Ammon's horn (tissue), 1 donor: ENCODE measurements around the gene PIGL.
"Not testable (repeated sequence)": the region's sequence is repeated elsewhere in the genome, so short reads cannot be mapped to it uniquely, and the experiment has no call there.

Source experiments
- DNase-seq: peaks from one replicate; pipeline ENCODE4 v3.0.0-alpha.2; 2016; ENCODE audit warnings: low spot score

Gene PIGL

DNA sequence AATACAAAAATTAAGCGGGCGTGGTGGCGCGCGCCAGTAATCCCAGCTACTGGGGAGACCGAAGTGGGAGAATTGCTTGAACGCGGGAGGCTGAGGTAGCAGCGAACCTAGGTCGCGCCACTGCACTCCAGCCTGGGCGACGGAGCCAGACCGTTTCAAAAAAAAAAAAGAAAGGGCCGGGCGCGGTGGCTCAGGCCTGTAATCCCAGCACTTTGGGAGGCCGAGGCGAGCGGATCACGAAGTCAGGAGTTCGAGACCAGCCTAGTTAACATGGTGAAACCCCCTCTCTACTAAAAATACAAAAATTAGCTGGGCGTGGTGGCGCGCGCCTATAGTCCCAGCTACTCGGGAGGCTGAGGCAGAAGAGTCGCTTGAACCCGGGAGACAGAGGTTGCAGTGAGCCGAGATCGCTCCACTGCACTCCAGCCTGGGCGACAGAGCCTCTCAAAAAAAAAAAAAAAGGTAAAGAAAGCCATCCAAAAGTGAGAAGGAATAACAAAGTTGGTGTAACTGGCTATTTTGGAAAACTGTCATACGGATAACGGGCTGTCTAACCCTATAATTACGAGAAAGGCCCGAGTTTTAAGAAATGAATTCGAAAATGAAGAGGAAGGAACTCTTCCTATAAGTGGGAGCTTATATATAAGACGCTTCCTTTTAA, 539 bp upstream of the PIGL start:
- DNase-seq = not testable (repeated sequence)

DNA sequence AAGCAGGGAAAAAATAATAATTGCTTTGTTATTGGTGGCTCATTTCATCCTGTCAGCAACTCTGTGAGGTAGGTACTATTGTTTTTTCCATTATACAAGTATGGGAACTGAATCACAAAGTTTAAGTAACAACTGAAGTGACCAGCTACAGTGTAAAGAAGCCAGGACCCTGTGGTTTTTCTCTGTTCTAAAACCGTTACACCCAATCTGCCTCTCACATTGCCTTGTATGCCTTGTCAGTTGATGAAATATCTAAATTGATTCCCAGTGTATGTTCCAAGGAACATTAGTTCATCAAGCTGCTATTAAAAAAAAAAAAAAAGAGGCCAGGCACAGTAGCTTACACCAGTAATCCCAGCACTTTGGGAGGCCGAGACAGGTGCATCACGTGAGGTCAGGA, 5.4 kb downstream of the PIGL start:
- DNase-seq = no peak

DNA sequence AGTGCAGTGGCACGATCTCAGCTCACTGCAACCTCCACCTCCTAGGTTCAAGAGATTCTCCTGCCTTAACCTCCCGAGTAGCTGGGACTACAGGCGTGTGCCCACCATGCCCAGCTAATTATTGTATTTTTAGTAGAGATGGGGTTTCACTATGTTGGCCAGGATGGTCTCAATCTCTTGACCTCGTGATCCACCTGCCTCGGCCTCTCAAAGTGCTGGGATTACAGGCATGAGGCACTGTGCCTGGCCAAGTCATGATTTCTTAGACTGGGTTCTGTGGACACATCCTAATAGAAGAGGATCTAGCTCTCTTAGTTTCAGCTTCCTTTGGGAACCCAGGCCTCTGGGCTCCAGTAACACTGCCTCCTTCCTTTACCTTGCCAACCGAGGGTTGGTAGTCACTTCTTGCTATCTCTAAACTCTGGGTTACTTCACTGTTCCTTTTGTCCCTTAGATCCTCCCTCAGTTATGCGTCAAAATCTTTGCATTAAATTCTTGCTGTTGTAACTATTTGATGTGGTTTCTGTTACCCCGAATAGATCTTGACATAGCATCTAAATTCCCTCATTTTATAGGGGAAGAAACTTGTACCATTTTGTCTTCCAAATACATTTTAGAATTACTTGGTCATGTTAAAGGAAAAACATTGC, 13.0 kb downstream of the PIGL start:
- not testable (repeated sequence) for DNase-seq

DNA sequence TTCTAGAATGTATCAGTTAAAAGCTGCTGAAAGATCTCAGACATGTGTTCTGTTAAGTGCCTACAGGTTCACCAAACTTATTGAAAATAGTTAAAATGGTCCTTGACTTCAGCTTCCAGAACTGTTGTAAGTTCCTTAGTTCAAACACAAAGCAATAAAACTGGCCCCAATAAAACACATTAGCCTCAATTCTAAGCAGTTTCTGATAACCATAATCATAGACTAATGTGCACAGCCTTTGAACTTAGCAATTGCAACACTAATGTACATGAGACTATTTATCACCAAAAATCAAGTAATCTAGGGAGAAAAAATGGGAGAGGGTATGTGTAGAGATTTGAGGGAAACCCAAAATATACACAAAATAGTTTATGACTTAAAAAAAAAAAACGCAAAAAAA, 15.4 kb downstream of the PIGL start:
- no peak for DNase-seq

DNA sequence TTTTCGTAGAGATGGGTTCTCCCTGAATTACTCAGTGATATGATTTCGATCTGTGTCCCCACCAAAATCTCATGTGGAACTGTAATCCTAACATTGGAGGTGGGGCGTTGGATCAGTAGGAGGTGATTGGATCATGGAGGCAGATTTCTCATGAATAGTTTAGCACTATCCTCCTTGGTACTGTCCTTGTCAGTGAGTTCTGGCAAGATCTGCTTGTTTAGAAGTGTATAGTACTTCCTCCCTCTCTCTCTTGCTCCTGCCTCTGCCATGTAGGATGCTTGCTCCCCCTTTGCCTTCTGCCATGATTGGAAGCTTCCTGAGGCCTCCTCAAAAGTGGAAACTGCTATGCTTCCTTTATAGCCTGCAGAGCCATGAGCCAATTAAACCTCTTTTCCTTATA, 22.9 kb downstream of the PIGL start:
- no peak for DNase-seq

DNA sequence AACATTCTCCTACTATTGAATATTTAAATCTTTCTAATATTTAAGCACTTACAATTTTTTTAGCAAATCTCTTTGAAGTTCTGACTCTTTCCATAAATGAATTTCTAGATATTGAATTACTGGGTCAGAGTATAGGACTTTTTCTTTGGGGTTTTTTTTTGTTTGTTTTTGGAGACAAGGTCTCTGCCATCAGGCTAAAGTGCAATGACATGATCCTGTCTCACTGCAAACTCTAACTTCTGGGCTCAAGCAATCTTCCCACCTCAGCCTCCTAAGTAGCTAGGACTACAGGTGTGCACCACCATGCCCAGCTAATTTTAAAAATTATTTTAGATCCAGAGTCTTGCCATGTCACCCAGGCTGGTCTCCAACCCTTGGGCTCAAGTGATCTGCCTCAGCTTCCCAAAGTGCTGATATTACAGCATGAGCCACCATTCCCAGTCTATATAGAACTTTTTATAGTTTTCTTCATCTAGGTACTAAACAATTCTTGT, 24.9 kb downstream of the PIGL start:
- DNase-seq = no peak

DNA sequence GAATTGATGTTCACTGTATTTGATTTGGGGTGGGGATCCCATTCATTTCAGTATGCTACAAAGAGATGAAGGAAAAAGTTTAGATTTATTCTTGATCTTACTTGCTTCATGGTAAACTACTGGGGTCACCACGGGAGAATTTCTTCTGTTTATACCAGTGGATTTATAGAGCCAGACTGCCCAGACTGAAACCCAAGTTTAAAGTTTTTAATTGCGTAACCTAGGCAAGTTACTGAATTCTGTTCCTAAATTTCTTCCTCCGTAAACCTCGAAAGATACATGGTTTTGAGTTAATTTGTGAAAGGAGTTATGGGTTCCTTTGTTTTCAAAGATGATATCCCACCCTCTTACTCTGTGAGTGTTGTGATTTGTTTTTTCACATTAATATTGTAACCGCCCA, 26.4 kb downstream of the PIGL start:
- no peak for DNase-seq

DNA sequence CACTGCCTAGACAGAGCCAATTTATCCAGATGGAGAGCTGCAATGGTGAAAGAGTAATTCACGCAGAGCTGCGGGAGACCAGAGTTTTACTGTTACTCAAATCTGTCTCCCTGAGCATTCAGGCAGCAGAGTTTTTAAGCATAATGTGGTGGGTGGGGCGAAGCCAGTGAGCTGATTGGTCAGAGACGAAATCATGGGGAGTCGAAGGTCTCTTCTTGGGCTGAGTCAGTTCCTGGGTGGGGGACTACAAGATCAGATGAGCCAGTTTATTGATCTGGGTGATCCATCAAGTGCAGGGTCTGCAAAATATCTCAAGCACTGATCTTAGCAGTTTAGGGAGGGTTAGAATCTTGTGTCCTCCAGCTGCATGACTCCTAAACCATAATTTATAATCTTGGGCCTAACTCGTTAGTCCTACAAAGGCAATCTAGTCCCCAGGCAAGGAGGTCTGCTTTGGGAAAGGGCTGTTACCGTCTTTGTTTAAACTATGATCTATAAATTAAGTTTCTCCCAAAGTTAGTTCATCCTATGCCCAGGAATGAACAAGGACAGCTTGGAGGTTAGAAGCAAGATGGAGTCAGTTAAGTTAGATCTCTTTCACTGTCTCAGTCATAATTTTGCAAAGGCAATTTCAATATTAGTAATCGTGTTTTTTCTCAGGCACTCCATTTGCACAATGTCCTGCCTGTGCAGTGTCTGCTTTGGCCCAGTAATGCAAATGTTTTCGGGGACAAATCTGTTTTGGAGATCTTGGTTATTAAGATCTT, 27.0 kb downstream of the PIGL start:
- no peak for DNase-seq

DNA sequence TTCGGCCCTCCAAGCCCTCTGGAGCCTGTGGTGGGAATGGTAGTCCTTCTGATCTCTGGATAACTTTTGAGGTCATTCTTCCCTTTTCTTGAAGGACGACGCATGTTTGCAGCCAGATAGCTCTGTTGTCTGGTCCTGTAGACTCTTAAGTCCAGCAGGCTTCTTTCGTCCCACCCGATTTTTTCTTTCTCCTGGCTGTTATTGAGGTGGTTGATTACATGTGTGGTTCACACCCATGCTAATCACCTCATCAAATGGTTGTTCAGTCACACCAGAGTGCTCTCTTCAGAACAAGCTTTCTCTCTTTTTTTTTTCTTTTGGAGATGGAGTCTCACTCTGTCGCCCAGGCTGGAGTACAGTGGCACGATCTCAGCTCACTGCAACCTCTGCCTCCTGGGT, 30.6 kb downstream of the PIGL start:
- no peak for DNase-seq

DNA sequence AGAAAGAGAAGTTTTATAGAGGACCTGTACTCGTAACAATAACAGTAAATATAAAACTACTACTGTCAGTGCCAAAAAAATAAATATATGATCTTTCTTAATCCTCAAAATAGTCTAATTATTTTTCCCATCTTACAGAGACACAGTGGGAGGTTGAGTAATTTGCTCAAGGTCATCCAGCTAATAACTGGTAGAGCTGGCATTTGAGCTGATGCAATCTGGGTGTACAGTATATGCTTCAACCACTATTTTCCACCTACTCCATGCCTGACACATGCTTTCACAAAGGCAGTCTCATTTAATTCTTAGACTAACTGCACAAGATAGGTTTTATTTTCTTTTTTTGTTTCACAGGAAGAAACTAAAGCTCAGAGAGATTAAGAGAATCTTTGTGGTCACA, 33.6 kb downstream of the PIGL start:
- DNase-seq = no peak

DNA sequence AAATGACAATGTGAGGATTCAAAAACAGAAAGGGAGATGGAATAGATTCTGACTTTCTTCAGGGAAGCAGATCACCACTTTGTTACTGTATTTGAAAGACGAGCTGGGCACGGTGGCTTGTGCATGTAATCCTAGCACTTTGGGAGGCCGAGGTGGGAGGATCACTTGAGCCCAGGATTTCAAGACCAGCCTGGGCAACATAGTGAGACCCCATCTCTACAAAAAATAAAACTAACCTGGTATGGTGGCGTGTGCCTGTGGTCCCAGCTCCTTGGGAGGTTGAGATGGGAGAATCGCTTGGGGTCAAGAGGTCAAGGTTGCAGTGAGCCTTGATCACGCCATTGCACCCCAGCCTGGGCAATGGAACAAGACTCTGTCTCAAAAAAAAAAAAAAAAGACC, 34.0 kb downstream of the PIGL start:
- no peak for DNase-seq

DNA sequence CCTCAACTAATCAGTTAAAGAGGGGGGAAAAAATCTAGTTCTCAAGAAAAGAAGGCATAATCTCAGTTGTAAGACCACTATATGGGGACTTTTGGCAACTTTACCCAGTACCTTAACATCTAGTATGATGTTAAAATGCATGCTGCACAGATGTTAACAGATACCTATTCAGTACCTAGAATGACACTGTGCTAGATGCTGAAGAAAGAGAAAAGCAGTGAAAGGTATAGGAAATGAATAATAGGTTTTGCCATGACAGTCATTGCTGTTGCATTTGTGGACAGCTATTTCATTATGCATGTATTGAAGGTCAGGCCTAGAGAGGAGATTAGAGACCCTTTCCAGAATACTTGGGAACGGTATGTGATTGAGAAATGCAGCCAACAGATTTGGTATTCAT, 34.5 kb downstream of the PIGL start:
- no peak for DNase-seq

DNA sequence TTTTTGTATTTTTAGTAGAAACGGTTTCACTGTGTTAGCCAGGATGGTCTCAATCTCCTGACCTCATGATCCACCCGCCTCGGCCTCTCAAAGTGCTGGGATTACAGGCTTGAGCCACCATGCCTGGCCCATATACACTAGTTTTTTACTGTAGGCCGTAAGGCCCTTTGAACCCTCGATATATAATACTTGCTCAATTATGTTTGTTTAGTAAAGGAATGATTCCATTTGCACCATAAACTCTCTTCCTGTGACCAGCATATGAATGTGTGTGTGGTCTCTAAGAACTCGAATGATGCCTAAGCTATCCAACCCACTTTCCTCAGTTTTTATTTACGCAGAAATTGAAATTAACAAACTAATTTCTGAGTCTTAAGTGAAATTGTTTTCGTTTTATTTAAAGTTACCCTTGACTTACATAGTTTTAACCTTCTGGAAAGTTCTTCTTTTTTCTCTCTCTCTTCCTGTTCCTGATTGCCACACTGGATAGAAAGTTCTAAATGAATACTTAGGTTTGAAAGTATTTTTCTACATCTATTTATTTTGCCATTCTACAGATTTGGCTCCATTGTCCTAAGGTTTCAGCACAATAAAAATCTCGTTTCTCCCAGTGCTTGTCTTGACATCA, 37.9 kb downstream of the PIGL start:
- no peak for DNase-seq

DNA sequence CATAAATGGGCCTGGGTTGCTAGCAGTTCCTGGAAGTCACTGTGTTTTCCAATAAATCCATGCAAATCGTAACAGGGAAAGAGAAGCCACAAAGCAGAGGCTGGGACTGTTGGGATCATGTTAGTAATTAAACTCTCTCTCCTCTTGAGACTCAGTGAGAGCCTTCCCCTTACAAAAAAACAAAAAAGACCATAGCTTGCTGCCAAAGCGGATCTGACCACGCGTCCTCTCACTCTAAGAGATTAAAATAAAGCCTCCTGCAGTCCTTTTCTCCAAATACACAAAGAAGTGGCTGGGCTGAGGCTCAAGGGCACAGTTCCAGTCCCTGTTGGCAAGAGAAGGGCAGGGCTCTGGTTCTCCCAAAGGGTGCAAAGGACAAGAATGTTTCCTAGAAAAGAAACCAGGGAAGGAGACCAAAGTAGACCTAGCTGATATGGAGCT, 38.5 kb downstream of the PIGL start:
- peak; percentile 82 for DNase-seq

DNA sequence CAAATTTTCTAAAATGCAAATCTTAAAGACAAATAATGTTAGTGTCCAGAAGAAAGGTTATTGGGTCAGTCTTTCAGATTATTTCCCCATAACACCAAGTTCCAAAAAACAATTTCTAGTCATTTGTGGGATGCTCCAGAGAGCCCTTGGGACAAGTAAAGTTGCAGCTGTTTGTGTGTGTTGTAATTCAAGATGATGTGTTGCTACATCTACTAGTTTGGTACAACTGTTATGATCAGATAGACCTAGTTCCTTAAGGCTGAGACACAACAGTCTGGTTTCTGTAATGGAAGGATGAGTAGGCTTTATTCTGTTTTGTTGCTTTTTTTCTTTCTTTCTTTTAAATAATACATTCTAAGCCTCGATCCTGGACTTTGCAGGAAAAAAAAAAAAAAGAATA, 41.9 kb downstream of the PIGL start:
- DNase-seq = no peak

DNA sequence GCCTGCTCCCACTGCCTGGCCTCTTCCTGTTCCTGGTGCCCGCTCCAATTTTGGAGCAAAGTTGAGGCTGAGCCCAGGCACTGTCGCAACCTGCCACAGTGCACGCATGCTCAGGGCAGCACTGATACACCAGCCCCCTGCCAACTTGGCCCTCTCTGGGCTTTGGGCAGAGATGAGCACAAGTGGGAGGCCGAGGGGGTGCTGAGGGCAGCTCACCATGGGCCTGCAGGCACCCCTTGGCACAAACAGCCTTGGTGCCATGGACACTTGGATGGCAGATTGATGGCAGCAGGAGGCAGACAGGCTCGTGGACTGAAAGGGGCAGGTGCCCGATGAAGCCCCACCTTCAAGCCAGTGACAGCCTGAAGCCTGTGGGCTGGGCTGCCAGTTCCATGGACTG, 42.9 kb downstream of the PIGL start:
- DNase-seq = no peak

DNA sequence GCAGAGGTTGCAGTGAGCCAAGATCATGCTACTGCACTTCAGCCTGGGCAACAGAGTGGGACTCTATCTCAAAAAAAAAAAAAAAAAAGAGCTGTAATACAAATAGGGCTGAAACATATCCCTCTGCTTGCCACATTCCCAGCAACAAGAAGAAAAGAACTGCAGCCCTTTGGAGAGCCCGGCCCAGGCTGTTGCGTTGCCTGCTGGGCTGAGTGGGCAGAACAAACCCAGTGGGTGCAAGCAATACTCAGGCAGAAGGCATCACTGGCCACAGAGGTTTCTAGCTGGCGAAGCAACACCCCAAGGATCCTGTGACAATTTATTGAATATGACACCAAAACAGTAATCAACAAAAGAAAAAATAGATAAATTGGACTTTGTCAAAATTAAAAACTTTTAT, 44.0 kb downstream of the PIGL start:
- no peak for DNase-seq

DNA sequence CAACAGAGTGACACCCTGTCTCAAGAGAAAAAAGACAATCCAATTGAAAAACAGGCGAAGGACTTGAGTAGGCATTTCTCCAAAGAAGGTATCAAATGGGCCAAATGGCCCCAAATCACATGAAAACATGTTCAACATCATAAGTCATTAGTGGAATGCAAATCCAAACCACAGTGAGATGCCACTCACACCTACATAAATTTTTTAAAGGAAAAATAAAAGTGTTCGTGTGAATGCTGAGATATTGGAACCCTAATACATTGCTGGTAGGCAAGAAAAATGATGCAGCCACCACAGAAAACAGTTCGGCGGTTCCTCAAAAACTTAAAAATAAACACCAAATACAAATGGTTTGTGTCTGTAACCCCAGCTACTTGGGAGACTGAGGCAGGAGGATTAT, 45.2 kb downstream of the PIGL start:
- no peak for DNase-seq

DNA sequence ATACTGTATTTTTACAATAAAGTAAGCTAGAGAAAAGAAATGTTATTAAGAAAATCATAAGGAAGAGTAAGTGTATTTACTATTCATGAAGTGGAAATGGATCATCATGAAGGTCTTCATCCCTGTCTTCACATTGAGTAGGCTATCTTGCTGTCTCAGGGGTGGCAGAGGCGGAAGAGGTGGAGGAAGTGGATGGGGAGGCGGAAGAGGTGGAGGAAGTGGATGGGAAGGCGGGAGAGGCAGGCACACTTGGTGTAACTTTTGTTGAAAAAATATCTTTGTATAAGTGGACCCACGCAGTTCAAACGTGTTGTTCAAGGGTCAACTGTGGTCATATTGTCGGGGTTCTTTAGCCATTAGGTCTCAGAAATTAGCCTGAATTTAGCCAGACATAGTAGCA, 50.2 kb downstream of the PIGL start:
- no peak for DNase-seq

DNA sequence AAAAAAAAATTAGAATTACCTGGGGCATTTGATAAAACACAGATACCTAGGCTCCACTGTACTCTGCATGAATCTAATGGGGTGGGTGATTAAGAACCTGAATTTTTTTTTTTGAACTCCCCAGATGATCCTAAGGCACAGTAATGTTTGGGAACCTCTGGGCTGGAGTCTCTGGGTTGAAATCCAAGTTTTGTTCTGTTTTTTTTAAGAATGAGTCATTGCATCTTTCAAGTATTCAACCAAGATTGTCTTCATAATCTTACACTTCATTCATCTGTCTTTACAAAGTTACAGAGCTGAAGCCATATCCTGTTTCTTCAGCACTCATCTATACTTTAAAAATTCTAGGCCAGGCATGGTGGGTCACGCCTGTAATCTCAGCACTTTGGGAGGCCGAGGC, 52.6 kb downstream of the PIGL start:
- no peak for DNase-seq

DNA sequence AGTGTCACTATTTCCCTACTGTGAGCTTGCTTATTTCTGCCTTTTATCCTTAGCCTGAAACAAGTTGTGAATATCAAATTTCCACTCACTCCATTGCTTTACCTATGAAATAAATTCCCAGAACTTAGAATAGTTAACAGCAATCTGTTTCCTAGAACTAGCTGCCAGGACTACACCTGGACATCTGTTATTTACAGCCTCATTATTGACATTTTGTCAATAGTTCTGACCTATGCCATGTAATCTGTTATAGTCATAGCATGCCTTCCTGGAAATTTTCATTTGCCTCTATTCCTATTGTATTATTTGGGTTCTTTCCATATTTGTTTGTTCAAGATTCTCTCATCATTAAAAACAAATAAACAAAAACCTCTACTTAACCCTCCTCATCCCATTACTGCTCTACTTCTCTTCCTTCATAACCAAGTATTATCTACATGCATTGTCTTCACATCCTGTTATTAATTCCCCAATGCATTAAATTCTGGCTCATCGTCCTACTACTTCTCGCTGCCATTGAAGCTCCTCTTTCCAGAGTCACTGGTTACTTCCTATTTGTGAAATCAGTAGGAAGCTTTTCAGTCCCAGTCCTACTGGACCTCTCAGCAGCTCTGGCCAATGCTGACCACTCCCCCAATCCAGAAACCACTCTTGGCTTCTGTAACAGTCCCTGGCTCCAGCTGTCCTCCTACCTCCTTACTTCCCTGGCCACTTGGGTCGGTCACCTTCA, 55.3 kb downstream of the PIGL start:
- no peak for DNase-seq

DNA sequence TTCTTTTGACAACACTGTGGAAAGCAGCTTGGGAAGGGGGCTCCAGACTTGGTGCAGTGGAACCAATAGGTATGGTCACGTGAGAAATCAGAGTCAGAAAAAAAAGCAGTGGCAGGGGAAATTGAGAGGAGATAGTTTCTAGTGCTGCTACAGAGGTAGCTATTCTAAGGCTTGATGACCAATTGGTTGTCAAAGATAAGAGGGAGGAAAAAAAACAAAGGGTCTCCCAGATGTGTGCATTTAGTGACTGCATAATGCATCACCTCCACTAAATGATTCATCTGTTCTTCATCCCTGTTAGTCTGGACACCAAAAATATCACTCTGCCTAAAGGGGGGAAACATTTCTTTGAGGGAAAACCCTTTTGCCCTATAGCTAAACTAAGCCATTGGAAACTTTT, 56.5 kb downstream of the PIGL start:
- DNase-seq = no peak
